ENCODE measurements around the gene NRARP. TPM values are rescaled to one million over a fixed set of nuclear protein-coding genes. Genes with fewer than 3 reads are reported as not detected.

Gene NRARP
- total and polyA plus RNA-seq, 2 experiments from 2014 or later: 0.32 TPM; not detected in 1

- TF ChIP-seq EZH2 (IDR thresholded peaks at IDR 0.05; ENCODE audit: insufficient read depth, poor library complexity, severe bottlenecking): no peak
- no peak for TF ChIP-seq EZH2phosphoT487 (IDR thresholded peaks at IDR 0.05; ENCODE audit: insufficient read depth, low read depth)
- Histone ChIP-seq H3K4me3 (no peak overlapping the region), H3K36me3 (ENCODE audit: low read depth) (no peaks in the 10 kb centered on the region), H3K9me3 (ENCODE audit: low read depth) (no peaks in the 10 kb centered on the region), H4K20me1 (ENCODE audit: insufficient read depth) (no peaks in the 10 kb centered on the region), H3F3A (ENCODE audit: insufficient read depth) (peaks cover 5% of the 10 kb centered on the region; the same call in 1 of the 2 replicates), H3K9me2 (ENCODE audit: insufficient read depth) (no peaks in the 10 kb centered on the region), H3K4me1 (ENCODE audit: insufficient read depth) (no peaks in the 10 kb centered on the region), H3K9ac (no peak overlapping the region), H3K27me3 (replicated peaks; ENCODE audit: insufficient read depth) (no peaks in the 10 kb centered on the region), H3K27ac (no peak overlapping the region), H2AFZ (no peak overlapping the region), H3K4me2 (ENCODE audit: unreplicated experiment) (no peak overlapping the region), H3K79me2 (ENCODE audit: insufficient read depth) (no peaks in the 10 kb centered on the region)
- in situ Hi-C loops (cut with MboI): loop anchor here (10.0 kb wide), 1 partner anchor 238 kb away; no protein-coding TSS in a partner anchor
- peak; percentile 66 for DNase-seq
- 53% methylated on average over 14 of the region's 14 CpGs for WGBS, 2 experiments (ENCODE audit: low coverage in 1 of 2, low lambda C conversion rate in 2 of 2, missing lambda C conversion rate in 2 of 2)
Measured at GRCh38 chr9:137286975-137287383, 15.1 kb downstream of the NRARP start.

DNA sequence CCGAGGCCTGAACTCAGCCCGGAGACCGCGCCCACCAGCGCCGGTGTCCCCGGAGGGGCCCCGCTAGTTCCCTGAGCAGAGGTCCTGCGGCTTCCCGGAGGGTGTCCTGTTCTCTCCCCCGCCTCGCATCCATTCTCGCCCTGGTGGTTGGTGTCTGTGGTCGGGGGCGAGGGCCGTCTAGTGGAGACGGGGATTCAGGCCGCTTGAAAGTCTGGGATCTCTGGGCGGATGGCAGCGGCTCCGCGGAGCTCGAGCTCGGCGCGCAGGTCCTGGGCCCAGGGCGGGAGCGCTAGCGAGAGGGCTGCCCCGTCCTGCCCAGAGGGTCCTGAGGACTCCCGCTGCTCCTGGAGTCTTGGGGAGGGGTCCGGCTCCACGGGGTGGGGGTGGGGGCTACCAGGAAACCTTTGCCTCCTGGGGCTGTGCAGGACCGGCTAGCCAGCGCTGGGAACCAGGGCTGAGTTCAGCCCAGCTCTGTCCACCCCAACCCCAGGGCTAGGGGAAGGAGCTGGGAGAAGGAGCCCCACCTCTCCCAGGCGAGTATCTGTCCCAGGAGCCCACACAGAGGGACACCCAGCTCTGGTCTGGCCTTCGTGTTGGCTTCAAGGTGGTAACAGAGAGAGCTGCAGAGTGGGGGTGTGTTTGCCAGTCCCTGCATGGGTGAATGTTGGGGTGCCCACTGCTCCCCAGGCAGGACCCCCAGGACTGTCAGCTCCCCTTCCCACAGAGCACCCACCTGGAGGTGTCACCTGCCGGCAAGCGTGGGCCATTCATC is 20.5 kb downstream of the NRARP start:
- H3K9me2 ChIP-seq (ENCODE audit: insufficient read depth): no peaks in the 10 kb centered on the region
- no peak overlapping the region for H2AFZ ChIP-seq
- no peak overlapping the region for H3K4me2 ChIP-seq (ENCODE audit: unreplicated experiment)
- no peaks in the 10 kb centered on the region for H3K36me3 ChIP-seq (ENCODE audit: low read depth)
- DNase-seq: no peak
- peaks cover 8% of the 10 kb centered on the region for H3K4me1 ChIP-seq (ENCODE audit: insufficient read depth)
- no peak overlapping the region for H3K4me3 ChIP-seq
- 50 to 55% methylated on average over 27 to 29 of the region's 39 CpGs for WGBS, 2 experiments (ENCODE audit: low coverage in 1 of 2, low lambda C conversion rate in 2 of 2, missing lambda C conversion rate in 2 of 2)
- no peaks in the 10 kb centered on the region for H3K27me3 ChIP-seq (replicated peaks; ENCODE audit: insufficient read depth)
- no peaks in the 10 kb centered on the region for H4K20me1 ChIP-seq (ENCODE audit: insufficient read depth)
- no peak overlapping the region for H3K27ac ChIP-seq
- H3F3A ChIP-seq (ENCODE audit: insufficient read depth): peaks cover 5% of the 10 kb centered on the region; the same call in 1 of the 2 replicates
- H3K79me2 ChIP-seq (ENCODE audit: insufficient read depth): no peaks in the 10 kb centered on the region
- H3K9ac ChIP-seq: no peak overlapping the region
- H3K9me3 ChIP-seq (ENCODE audit: low read depth): no peaks in the 10 kb centered on the region
- in situ Hi-C loops (cut with MboI): loop anchor here (10.0 kb wide), 1 partner anchor 243 kb away; no protein-coding TSS in a partner anchor
- no peak for TF ChIP-seq EZH2phosphoT487 (IDR thresholded peaks at IDR 0.05; ENCODE audit: insufficient read depth, low read depth)
- TF ChIP-seq EZH2 (IDR thresholded peaks at IDR 0.05; ENCODE audit: insufficient read depth, poor library complexity, severe bottlenecking): no peak

DNA sequence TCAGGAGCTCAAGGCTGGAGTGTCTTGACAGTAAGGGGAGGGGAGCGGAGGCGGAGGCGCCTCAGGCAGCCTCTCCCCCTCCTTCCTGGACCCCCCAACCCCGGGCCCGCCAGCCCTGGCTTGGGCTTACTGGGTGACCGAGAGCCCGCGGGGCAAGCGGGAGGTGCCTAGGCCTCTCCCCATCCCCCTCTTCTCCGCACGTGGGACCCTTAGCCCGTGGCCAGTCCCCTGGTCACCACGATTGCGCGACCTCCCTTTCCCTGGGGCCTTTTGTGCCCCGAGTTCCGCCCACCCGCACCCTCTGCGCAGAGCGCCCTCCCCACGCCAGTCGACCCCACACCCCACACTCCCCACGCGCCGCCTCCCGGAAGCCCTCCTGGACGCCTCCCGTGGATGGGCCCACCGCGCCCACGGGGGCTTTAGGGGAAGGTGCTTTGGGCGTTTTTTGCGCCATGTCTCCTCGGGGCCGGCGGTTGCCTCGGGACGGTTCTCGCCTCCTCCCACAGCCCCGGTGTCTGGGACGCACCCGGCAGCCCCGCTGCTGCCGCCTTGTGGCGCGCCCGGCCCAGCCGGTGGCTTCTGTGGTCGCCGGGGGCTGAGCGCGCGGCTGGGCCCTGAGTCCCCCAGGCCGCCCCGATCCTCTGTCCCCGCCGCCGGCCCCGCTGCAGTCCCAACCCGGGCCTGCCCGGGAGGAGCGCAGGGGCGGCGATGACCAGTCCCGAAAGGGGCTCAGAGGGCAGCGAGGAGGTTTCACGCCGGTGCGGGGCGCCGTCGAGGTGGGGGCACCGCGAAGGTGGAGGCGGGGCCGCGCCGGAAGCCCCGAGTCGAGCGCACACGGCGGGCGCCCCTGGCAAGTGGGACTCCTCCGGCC is 21.4 kb downstream of the NRARP start:
- H3F3A ChIP-seq (ENCODE audit: insufficient read depth): 0 out of 2 replicates have a peak, but pooled peaks cover under 1% of the 10 kb centered on the region
- in situ Hi-C loops (cut with MboI): loop anchor here (10.0 kb wide), 1 partner anchor 244 kb away; no protein-coding TSS in a partner anchor
- no peak overlapping the region for H2AFZ ChIP-seq
- H4K20me1 ChIP-seq (ENCODE audit: insufficient read depth): no peaks in the 10 kb centered on the region
- no peaks in the 10 kb centered on the region for H3K36me3 ChIP-seq (ENCODE audit: low read depth)
- H3K4me1 ChIP-seq (ENCODE audit: insufficient read depth): peaks cover 8% of the 10 kb centered on the region
- TF ChIP-seq EZH2 (IDR thresholded peaks at IDR 0.05; ENCODE audit: insufficient read depth, poor library complexity, severe bottlenecking) (no peak), EZH2phosphoT487 (IDR thresholded peaks at IDR 0.05; ENCODE audit: insufficient read depth, low read depth) (no peak)
- H3K9me3 ChIP-seq (ENCODE audit: low read depth): no peaks in the 10 kb centered on the region
- peak overlapping the region; percentile 49 for H3K4me2 ChIP-seq (ENCODE audit: unreplicated experiment)
- DNase-seq: peak; percentile 59
- WGBS, 2 experiments (ENCODE audit: low coverage in 1 of 2, low lambda C conversion rate in 2 of 2, missing lambda C conversion rate in 2 of 2): 43% methylated on average over 39 to 76 of the region's 85 CpGs
- no peak overlapping the region for H3K27ac ChIP-seq
- no peak overlapping the region for H3K9ac ChIP-seq
- no peaks in the 10 kb centered on the region for H3K79me2 ChIP-seq (ENCODE audit: insufficient read depth)
- H3K27me3 ChIP-seq (replicated peaks; ENCODE audit: insufficient read depth): no peaks in the 10 kb centered on the region
- 0 out of 2 replicates have a peak overlapping the region, but pooled peaks have one; percentile 25 for H3K4me3 ChIP-seq
- no peaks in the 10 kb centered on the region for H3K9me2 ChIP-seq (ENCODE audit: insufficient read depth)

- Histone ChIP-seq H3K79me2 (ENCODE audit: insufficient read depth) (no peaks in the 10 kb centered on the region), H3K27ac (no peak overlapping the region), H3K4me1 (ENCODE audit: insufficient read depth) (peaks cover 8% of the 10 kb centered on the region), H4K20me1 (ENCODE audit: insufficient read depth) (no peaks in the 10 kb centered on the region), H3K9me3 (ENCODE audit: low read depth) (no peaks in the 10 kb centered on the region), H3K9me2 (ENCODE audit: insufficient read depth) (no peaks in the 10 kb centered on the region), H3K9ac (no peak overlapping the region), H3K27me3 (replicated peaks; ENCODE audit: insufficient read depth) (no peaks in the 10 kb centered on the region), H3K4me2 (ENCODE audit: unreplicated experiment) (no peak overlapping the region), H2AFZ (no peak overlapping the region), H3K36me3 (ENCODE audit: low read depth) (no peaks in the 10 kb centered on the region), H3F3A (ENCODE audit: insufficient read depth) (no peaks in the 10 kb centered on the region), H3K4me3 (no peak overlapping the region)
- in situ Hi-C loops (cut with MboI): loop anchor here (10.0 kb wide), 1 partner anchor 245 kb away; no protein-coding TSS in a partner anchor
- TF ChIP-seq EZH2phosphoT487 (IDR thresholded peaks at IDR 0.05; ENCODE audit: insufficient read depth, low read depth) (no peak), EZH2 (IDR thresholded peaks at IDR 0.05; ENCODE audit: insufficient read depth, poor library complexity, severe bottlenecking) (no peak)
- no peak for DNase-seq
- WGBS, 2 experiments (ENCODE audit: low coverage in 1 of 2, low lambda C conversion rate in 2 of 2, missing lambda C conversion rate in 2 of 2): 62 to 64% methylated on average over 16 to 41 of the region's 41 CpGs
Measured at GRCh38 chr9:137279741-137280473, 22.2 kb downstream of the NRARP start.

Measured in GM23248 (cell line).